GM23338 (cell line): Measurements from ENCODE around the gene CHST15. TPM values are rescaled to one million over a fixed set of nuclear protein-coding genes. Genes with fewer than 3 reads are reported as not detected.

Experiments used
- ATAC-seq: fragments of 200-7000 bp; cut with Tn5 transposase; 3 replicates; pipeline ENCODE4 v1.9.1; 2020
- DNase-seq: peaks from one replicate; pipeline ENCODE4 v3.0.0-alpha.2; 2015; ENCODE audit warnings: low spot score
- H2AFZ ChIP-seq: fragments of 200-600 bp; sonication (generic); 2 replicates; pipeline ENCODE4 v1.8.0; 2016; ENCODE audit warnings: antibody characterized with exemption, mild to moderate bottlenecking, moderate library complexity
- H3F3A ChIP-seq: fragments of 200-600 bp; sonication (generic); replicated peaks from 2 replicates; pipeline ENCODE4 v1.8.0; 2017; ENCODE audit warnings: antibody characterized with exemption, mixed run types, low read depth
- H3K27ac ChIP-seq: fragments of 200-600 bp; sonication (generic); 2 replicates; pipeline ENCODE4 v1.6.1; 2016; ENCODE audit warnings: low read depth
- H3K27me3 ChIP-seq: fragments of 200-600 bp; sonication (generic); 2 replicates; pipeline ENCODE4 v1.8.0; 2016; ENCODE audit warnings: mild to moderate bottlenecking, mixed run types, moderate library complexity; ENCODE audit not compliant: insufficient read depth
- H3K36me3 ChIP-seq: fragments of 200-600 bp; sonication (generic); 2 replicates; pipeline ENCODE4 v1.8.0; 2016; ENCODE audit warnings: mild to moderate bottlenecking; ENCODE audit not compliant: insufficient read depth
- H3K4me1 ChIP-seq: fragments of 200-600 bp; sonication (generic); 2 replicates; pipeline ENCODE4 v1.8.0; 2016; ENCODE audit warnings: mild to moderate bottlenecking, moderate library complexity; ENCODE audit not compliant: insufficient read depth
- H3K4me2 ChIP-seq: fragments of 200-600 bp; sonication (generic); 2 replicates; pipeline ENCODE4 v1.7.1; 2017; ENCODE audit warnings: mixed run types
- H3K4me3 ChIP-seq: fragments of 200-600 bp; sonication (generic); 2 replicates; pipeline ENCODE4 v1.6.1; 2016; ENCODE audit warnings: mixed run types
- H3K79me2 ChIP-seq: fragments of 200-600 bp; sonication (generic); replicated peaks from 2 replicates; pipeline ENCODE4 v1.8.0; 2017; ENCODE audit warnings: mild to moderate bottlenecking; ENCODE audit not compliant: insufficient read depth
- H3K9me2 ChIP-seq: fragments of 200-600 bp; sonication (generic); 2 replicates; pipeline ENCODE4 v1.8.0; 2017; ENCODE audit not compliant: insufficient read depth
- H4K20me1 ChIP-seq: fragments of 200-600 bp; sonication (generic); replicated peaks from 2 replicates; pipeline ENCODE4 v1.8.0; 2017; ENCODE audit warnings: mild to moderate bottlenecking; ENCODE audit not compliant: insufficient read depth
- H3K27ac Mint-ChIP-seq: 2 replicates; pipeline ENCODE4 v1.8.0; 2020; ENCODE audit warnings: inconsistent platforms, mild to moderate bottlenecking, moderate library complexity, mixed read lengths
- H3K27me3 Mint-ChIP-seq: 3 replicates; pipeline ENCODE4 v1.8.0; 2022; ENCODE audit warnings: low read depth, mild to moderate bottlenecking, moderate library complexity, mixed read lengths, inconsistent platforms; ENCODE audit not compliant: insufficient read depth, poor library complexity
- H3K36me3 Mint-ChIP-seq: 3 replicates; pipeline ENCODE4 v1.8.0; 2021; ENCODE audit warnings: low read depth, mild to moderate bottlenecking, inconsistent platforms, moderate library complexity, mixed read lengths
- H3K4me1 Mint-ChIP-seq: 3 replicates; pipeline ENCODE4 v1.8.0; 2020; ENCODE audit warnings: mild to moderate bottlenecking, inconsistent platforms, mixed read lengths
- H3K4me3 Mint-ChIP-seq: 3 replicates; pipeline ENCODE4 v1.8.0; 2021; ENCODE audit warnings: moderate library complexity, mild to moderate bottlenecking, inconsistent platforms, mixed read lengths
- H3K9me3 Mint-ChIP-seq: 3 replicates; pipeline ENCODE4 v1.8.0; 2020; ENCODE audit warnings: moderate library complexity, mild to moderate bottlenecking, inconsistent platforms, mixed read lengths
- ETS1 ChIP-seq: IDR thresholded peaks from 2 replicates; pipeline ENCODE4 v1.6.1; 2016; ENCODE audit warnings: antibody characterized with exemption
- EZH2phosphoT487 ChIP-seq: fragments of 200-600 bp; sonication (generic); IDR thresholded peaks from one replicate; pipeline ENCODE4 v1.8.1; 2018; ENCODE audit warnings: antibody characterized with exemption; ENCODE audit not compliant: unreplicated experiment
- JUNB ChIP-seq: IDR thresholded peaks from one replicate; pipeline ENCODE4 v1.6.1; 2016; ENCODE audit warnings: antibody characterized with exemption; ENCODE audit not compliant: unreplicated experiment
- NANOG ChIP-seq: IDR thresholded peaks from 2 replicates; pipeline ENCODE4 v1.6.1; 2016; ENCODE audit warnings: antibody characterized with exemption, borderline replicate concordance
- POLR2AphosphoS5 ChIP-seq: IDR thresholded peaks from 2 replicates; pipeline ENCODE4 v1.6.1; 2016; ENCODE audit warnings: antibody characterized with exemption, low read depth
- STAT1 ChIP-seq: IDR thresholded peaks from one replicate; pipeline ENCODE4 v1.6.1; 2016; ENCODE audit warnings: antibody characterized with exemption; ENCODE audit not compliant: unreplicated experiment
- ZNF331 ChIP-seq: fragments of 250-450 bp; sonication (Bioruptor Pico); IDR thresholded peaks from 2 replicates; pipeline ENCODE4 v1.5.0; 2020; ENCODE audit warnings: low read depth, mild to moderate bottlenecking, moderate library complexity
- polyA plus RNA-seq: library from polyadenylated mRNA; unstranded; fragments of >200 nt; fragmentation: Nextera tagmentation; extraction: Ambion mirVana; gene quantifications from 2 replicates; pipeline ENCODE4 v1.2.1, GENCODE V29; 2016
- total RNA-seq: library from RNA; depleted of rRNA; stranded (reverse); fragments of >200 nt; shearing (Covaris generic); gene quantifications from 2 replicates; pipeline ENCODE4 v1.2.3, GENCODE V29; 2014
- TF ChIP-seq, protein P1 (sequence below): IDR thresholded peaks from one replicate; pipeline ENCODE4 v1.6.1; 2018; ENCODE audit warnings: antibody characterized with exemption; ENCODE audit not compliant: unreplicated experiment
- TF ChIP-seq, protein P2 (sequence below), 2 experiments: fragments of 200-600 bp in 1 of 2; sonication (generic) in 1 of 2; conservative IDR thresholded peaks; 2 replicates each; pipeline versions ENCODE4 v1.5.1 to v1.6.1; 2016 to 2017; ENCODE audit warnings: antibody characterized with exemption in 2 of 2, low read depth in 2 of 2, mild to moderate bottlenecking in 2 of 2, moderate library complexity in 1 of 2

The CHST15 gene
- total and polyA plus RNA-seq, 2 experiments from 2014 or later = 2.6 to 11.2 TPM

- TF ChIP-seq, protein P1, sequence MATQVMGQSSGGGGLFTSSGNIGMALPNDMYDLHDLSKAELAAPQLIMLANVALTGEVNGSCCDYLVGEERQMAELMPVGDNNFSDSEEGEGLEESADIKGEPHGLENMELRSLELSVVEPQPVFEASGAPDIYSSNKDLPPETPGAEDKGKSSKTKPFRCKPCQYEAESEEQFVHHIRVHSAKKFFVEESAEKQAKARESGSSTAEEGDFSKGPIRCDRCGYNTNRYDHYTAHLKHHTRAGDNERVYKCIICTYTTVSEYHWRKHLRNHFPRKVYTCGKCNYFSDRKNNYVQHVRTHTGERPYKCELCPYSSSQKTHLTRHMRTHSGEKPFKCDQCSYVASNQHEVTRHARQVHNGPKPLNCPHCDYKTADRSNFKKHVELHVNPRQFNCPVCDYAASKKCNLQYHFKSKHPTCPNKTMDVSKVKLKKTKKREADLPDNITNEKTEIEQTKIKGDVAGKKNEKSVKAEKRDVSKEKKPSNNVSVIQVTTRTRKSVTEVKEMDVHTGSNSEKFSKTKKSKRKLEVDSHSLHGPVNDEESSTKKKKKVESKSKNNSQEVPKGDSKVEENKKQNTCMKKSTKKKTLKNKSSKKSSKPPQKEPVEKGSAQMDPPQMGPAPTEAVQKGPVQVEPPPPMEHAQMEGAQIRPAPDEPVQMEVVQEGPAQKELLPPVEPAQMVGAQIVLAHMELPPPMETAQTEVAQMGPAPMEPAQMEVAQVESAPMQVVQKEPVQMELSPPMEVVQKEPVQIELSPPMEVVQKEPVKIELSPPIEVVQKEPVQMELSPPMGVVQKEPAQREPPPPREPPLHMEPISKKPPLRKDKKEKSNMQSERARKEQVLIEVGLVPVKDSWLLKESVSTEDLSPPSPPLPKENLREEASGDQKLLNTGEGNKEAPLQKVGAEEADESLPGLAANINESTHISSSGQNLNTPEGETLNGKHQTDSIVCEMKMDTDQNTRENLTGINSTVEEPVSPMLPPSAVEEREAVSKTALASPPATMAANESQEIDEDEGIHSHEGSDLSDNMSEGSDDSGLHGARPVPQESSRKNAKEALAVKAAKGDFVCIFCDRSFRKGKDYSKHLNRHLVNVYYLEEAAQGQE = no peak
- no peak for TF ChIP-seq ETS1
- no peak for TF ChIP-seq POLR2AphosphoS5
- no peak for TF ChIP-seq JUNB
- no peak for TF ChIP-seq EZH2phosphoT487
- no peak for TF ChIP-seq NANOG
These were observed 126.5 kb downstream of the CHST15 start (continued) for GRCh38 chr10:123966896-123967231.

GRCh38 chr10:123965973-123966895, 127.2 kb downstream of the CHST15 start:
- Mint-ChIP-seq H3K4me1 (peaks cover 20% of the 10 kb centered on the region), H3K4me3 (no peak overlapping the region), H3K27ac (no peak overlapping the region), H3K36me3 (no peaks in the 10 kb centered on the region; the same call in 2 of the 3 replicates), H3K9me3 (peaks cover 3% of the 10 kb centered on the region; the same call in 2 of the 3 replicates), H3K27me3 (peaks cover 17% of the 10 kb centered on the region)
- no peaks in the 10 kb centered on the region for H3K9me2 ChIP-seq
- no peaks in the 10 kb centered on the region; the same call in 1 of the 2 replicates for H3K4me1 ChIP-seq
- no peak overlapping the region for H3K27ac ChIP-seq
- no peaks in the 10 kb centered on the region for H3F3A ChIP-seq
- no peak overlapping the region for H3K4me2 ChIP-seq
- no peak for TF ChIP-seq ZNF331 (CRISPR knock-in tag)
- TF ChIP-seq EZH2phosphoT487 = no peak
- no peak for TF ChIP-seq NANOG
- TF ChIP-seq, protein P2, sequence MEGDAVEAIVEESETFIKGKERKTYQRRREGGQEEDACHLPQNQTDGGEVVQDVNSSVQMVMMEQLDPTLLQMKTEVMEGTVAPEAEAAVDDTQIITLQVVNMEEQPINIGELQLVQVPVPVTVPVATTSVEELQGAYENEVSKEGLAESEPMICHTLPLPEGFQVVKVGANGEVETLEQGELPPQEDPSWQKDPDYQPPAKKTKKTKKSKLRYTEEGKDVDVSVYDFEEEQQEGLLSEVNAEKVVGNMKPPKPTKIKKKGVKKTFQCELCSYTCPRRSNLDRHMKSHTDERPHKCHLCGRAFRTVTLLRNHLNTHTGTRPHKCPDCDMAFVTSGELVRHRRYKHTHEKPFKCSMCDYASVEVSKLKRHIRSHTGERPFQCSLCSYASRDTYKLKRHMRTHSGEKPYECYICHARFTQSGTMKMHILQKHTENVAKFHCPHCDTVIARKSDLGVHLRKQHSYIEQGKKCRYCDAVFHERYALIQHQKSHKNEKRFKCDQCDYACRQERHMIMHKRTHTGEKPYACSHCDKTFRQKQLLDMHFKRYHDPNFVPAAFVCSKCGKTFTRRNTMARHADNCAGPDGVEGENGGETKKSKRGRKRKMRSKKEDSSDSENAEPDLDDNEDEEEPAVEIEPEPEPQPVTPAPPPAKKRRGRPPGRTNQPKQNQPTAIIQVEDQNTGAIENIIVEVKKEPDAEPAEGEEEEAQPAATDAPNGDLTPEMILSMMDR (conservative IDR thresholded peaks at IDR 0.05; ENCODE audit: low read depth in 2 of 2) = no peak
- no peak for TF ChIP-seq ETS1
- no peak for TF ChIP-seq STAT1
- no peak overlapping the region for H3K4me3 ChIP-seq
- no peaks in the 10 kb centered on the region for H3K27me3 ChIP-seq
- no peak for DNase-seq
- H4K20me1 ChIP-seq = no peaks in the 10 kb centered on the region
- 0 out of 2 replicates have a peak overlapping the region, but pooled peaks have one; percentile 14 for H2AFZ ChIP-seq
- no peaks in the 10 kb centered on the region for H3K79me2 ChIP-seq
- no peaks in the 10 kb centered on the region for H3K36me3 ChIP-seq
- no peak for ATAC-seq
